Erythroblast (primary cell): Measurements from ENCODE around the gene COMMD2.

Experiments
- GATA1 ChIP-seq: IDR thresholded peaks from 2 replicates; pipeline ENCODE4 v1.6.1; 2011; ENCODE audit warnings: low read depth, mild to moderate bottlenecking, control low read depth, low read length, moderate library complexity
- POLR2A ChIP-seq: IDR thresholded peaks from 2 replicates; pipeline ENCODE4 v1.6.1; 2011; ENCODE audit warnings: mild to moderate bottlenecking, low read length

GRCh38 chr3:149765762-149766334 lies 13.6 kb upstream of the COMMD2 start:
- TF ChIP-seq POLR2A (no peak), GATA1 (no peak)
